Stimulated activated naive B cell treated with anti-CD40 and anti-IgM and Interleukin-4, amounts not matched to agents 10 μg/mL and 1 μg/mL and 100 μg/mL, for 72 hours (primary cell): ENCODE data around the gene MILR1.

Experiments used
- ATAC-seq, 2 donors: fragments of 150-1000 bp; cut with Tn5 transposase; replicated peaks; 2 replicates each; pipeline ENCODE4 v1.10.0; 2021; ENCODE audit warnings: moderate library complexity in 1 of 2
- DNase-seq: peaks from one replicate; pipeline ENCODE4 v3.0.0; 2021
- H3K27ac Mint-ChIP-seq: one replicate; pipeline ENCODE4 v1.8.0; 2022; ENCODE audit warnings: mild to moderate bottlenecking, mixed read lengths
- H3K27me3 Mint-ChIP-seq, 2 donors: one replicate each; pipeline ENCODE4 v1.8.0; 2022; ENCODE audit warnings: mixed read lengths in 2 of 2
- H3K36me3 Mint-ChIP-seq, 2 donors: one replicate each; pipeline ENCODE4 v1.8.0; 2022; ENCODE audit warnings: mixed read lengths in 2 of 2, mild to moderate bottlenecking in 1 of 2
- H3K4me1 Mint-ChIP-seq, 2 donors: one replicate each; pipeline ENCODE4 v1.8.0; 2022; ENCODE audit warnings: mixed read lengths in 2 of 2, mild to moderate bottlenecking in 1 of 2
- H3K4me3 Mint-ChIP-seq, 2 donors: one replicate each; pipeline ENCODE4 v1.8.0; 2022; ENCODE audit warnings: mild to moderate bottlenecking in 2 of 2, mixed read lengths in 2 of 2, moderate library complexity in 1 of 2
- H3K9me3 Mint-ChIP-seq, 2 donors: one replicate each; pipeline ENCODE4 v1.8.0; 2022; ENCODE audit warnings: mixed read lengths in 2 of 2, mild to moderate bottlenecking in 1 of 2

Gene MILR1

GRCh38 chr17:64506576-64507412 is 57.9 kb downstream of the MILR1 start, which contains the start of gene CEP95:
TSS of gene CEP95 (plus strand) at chr17:64506977. CDS start at chr17:64507098, 121 bp downstream.
- peaks cover 47 to 59% of the 10 kb centered on the region in 2 donors for H3K36me3 Mint-ChIP-seq
- peak; percentile 67 to 76 for ATAC-seq
- H3K27me3 Mint-ChIP-seq = no peaks in the 10 kb centered on the region
- peak within 1 kb of the TSS; percentile 97 to 98 for H3K4me3 Mint-ChIP-seq
- peak within 1 kb of the TSS; percentile 100 for H3K27ac Mint-ChIP-seq
- H3K9me3 Mint-ChIP-seq = no peaks in the 10 kb centered on the region
- H3K4me1 Mint-ChIP-seq = peaks cover 33 to 38% of the 10 kb centered on the region in 2 donors
- peak; percentile 97 for DNase-seq

- H3K4me3 Mint-ChIP-seq = peak overlapping the region; percentile 97 to 98
- peaks cover 45 to 53% of the 10 kb centered on the region in 2 donors for H3K36me3 Mint-ChIP-seq
- DNase-seq = peak; percentile 20
- no peaks in the 10 kb centered on the region for H3K27me3 Mint-ChIP-seq
- H3K4me1 Mint-ChIP-seq = peaks cover 27 to 32% of the 10 kb centered on the region in 2 donors
- peak; percentile 33 to 42 for ATAC-seq
- H3K27ac Mint-ChIP-seq = peak overlapping the region; percentile 100
- H3K9me3 Mint-ChIP-seq = no peaks in the 10 kb centered on the region
These were observed 58.5 kb downstream of the MILR1 start for GRCh38 chr17:64507413-64507782.

DNA sequence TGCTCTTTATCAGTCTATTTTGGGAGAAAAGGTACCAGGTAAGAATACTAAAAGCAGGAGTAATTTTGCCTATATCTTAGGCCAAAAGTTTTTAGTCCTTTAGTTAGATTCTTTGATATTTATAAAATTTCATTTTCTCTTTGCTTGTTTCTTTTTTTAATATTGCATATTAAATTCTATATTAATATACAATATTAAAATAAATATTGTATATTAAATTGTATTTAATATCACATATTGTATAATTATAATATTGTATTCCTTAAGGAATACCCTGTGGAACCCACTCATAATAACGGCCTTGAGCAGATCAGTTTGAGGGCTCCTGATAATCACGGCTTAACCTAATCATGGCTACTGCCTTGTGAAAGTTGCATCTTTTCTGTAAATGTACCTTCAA is 59.8 kb downstream of the MILR1 start:
- H3K27ac Mint-ChIP-seq = no peak overlapping the region
- ATAC-seq (no peak), DNase-seq (no peak)
- H3K27me3 Mint-ChIP-seq = no peaks in the 10 kb centered on the region
- H3K4me1 Mint-ChIP-seq = peaks cover 20 to 30% of the 10 kb centered on the region in 2 donors
- peak overlapping the region in 1 of 2 donors; percentile 43 for H3K4me3 Mint-ChIP-seq
- H3K9me3 Mint-ChIP-seq = no peaks in the 10 kb centered on the region
- peaks cover 36 to 49% of the 10 kb centered on the region in 2 donors for H3K36me3 Mint-ChIP-seq

DNA sequence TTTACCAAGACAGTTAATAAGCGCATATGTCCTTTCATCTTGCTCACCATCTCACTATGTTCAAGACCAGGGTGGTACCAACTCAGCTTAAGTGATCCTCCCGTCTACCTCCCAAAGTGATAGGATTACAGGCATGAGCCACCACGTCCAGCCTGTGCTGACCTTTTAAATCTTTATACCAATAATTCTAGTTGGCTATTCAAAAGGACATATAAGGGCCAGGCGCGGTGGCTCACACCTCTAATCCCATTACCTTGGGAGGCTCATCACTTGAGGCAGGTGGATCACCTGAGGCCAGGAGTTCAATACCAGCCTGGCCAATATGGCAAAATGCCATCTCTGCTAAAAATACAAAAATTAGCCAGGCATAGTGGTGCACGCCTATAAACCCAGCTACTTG is 60.3 kb downstream of the MILR1 start:
- peaks cover 19 to 25% of the 10 kb centered on the region in 2 donors for H3K4me1 Mint-ChIP-seq
- H3K9me3 Mint-ChIP-seq = no peaks in the 10 kb centered on the region
- H3K27me3 Mint-ChIP-seq = no peaks in the 10 kb centered on the region
- H3K27ac Mint-ChIP-seq = no peak overlapping the region
- no peak overlapping the region for H3K4me3 Mint-ChIP-seq
- ATAC-seq = no peak
- peaks cover 33 to 44% of the 10 kb centered on the region in 2 donors for H3K36me3 Mint-ChIP-seq
- no peak for DNase-seq

DNA sequence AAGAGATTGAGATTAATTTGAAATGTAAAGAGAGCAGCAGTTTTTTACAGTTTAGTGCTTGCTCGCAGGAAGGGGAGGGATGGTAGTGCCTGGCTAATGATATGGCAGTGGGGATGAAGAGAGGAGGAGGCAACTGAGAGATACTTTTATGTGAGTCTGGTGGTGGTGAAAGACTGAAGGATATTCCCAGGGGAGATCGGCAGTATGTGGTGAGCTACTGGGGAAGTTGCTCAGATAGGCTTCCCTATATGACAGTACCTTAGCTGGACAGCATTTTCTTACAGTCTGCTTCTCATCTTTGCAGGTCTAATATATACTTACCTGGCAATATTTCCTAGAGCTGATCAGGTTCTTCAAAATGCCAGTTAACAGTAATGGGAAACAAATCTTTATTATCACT is 66.5 kb downstream of the MILR1 start:
- H3K36me3 Mint-ChIP-seq = peaks cover 16 to 42% of the 10 kb centered on the region in 2 donors
- H3K4me3 Mint-ChIP-seq = no peak overlapping the region
- DNase-seq = no peak
- H3K27me3 Mint-ChIP-seq = no peaks in the 10 kb centered on the region
- peak overlapping the region; percentile 88 for H3K27ac Mint-ChIP-seq
- no peaks in the 10 kb centered on the region for H3K9me3 Mint-ChIP-seq
- H3K4me1 Mint-ChIP-seq = peaks cover 7 to 17% of the 10 kb centered on the region in 2 donors
- peak; percentile 72 to 90 for ATAC-seq

- no peaks in the 10 kb centered on the region for H3K9me3 Mint-ChIP-seq
- peaks cover 14 to 38% of the 10 kb centered on the region in 2 donors for H3K36me3 Mint-ChIP-seq
- H3K27me3 Mint-ChIP-seq = no peaks in the 10 kb centered on the region
- H3K4me1 Mint-ChIP-seq = peaks cover 7 to 13% of the 10 kb centered on the region in 2 donors
- DNase-seq = no peak
- H3K27ac Mint-ChIP-seq = no peak overlapping the region
- H3K4me3 Mint-ChIP-seq = no peak overlapping the region
- ATAC-seq = peak in 1 of 2 donors; percentile 18
These were observed 66.9 kb downstream of the MILR1 start for GRCh38 chr17:64515829-64516228.
